ENCODE results near the gene KCNH1.

KCNH1 gene

DNA sequence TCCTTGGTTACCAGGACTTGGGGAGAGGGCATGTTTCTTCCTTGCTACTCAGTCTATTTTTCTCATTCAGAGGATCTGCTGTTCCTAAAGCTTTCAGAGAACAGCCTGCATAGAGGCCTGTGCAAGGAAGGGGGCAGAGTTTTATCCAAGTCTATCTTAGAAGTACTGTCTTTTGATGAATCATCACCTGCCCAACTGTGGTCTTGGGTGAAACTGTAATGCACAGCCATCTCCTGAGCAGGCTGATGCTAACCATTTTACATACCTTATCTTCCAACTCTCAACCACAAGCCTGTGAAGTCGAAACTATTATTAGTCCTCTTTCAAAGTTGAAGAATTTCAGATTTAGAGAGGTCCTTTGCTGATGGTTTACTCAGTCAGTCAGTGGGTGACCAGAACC lies 437.2 kb downstream of the KCNH1 start:
- no peak overlapping the region for H3K4me3 ChIP-seq (ENCODE audit: low read depth, low read length)
- in situ Hi-C loops (cut with HindIII; ENCODE audit: low sequenced_read_pairs), result no loop called here
- TF ChIP-seq, protein P1, sequence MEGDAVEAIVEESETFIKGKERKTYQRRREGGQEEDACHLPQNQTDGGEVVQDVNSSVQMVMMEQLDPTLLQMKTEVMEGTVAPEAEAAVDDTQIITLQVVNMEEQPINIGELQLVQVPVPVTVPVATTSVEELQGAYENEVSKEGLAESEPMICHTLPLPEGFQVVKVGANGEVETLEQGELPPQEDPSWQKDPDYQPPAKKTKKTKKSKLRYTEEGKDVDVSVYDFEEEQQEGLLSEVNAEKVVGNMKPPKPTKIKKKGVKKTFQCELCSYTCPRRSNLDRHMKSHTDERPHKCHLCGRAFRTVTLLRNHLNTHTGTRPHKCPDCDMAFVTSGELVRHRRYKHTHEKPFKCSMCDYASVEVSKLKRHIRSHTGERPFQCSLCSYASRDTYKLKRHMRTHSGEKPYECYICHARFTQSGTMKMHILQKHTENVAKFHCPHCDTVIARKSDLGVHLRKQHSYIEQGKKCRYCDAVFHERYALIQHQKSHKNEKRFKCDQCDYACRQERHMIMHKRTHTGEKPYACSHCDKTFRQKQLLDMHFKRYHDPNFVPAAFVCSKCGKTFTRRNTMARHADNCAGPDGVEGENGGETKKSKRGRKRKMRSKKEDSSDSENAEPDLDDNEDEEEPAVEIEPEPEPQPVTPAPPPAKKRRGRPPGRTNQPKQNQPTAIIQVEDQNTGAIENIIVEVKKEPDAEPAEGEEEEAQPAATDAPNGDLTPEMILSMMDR (IDR thresholded peaks at IDR 0.05; ENCODE audit: low read depth, low read length), result no peak
- DNase-seq (ENCODE audit: low read depth, low spot score), result peak; percentile 23

DNA sequence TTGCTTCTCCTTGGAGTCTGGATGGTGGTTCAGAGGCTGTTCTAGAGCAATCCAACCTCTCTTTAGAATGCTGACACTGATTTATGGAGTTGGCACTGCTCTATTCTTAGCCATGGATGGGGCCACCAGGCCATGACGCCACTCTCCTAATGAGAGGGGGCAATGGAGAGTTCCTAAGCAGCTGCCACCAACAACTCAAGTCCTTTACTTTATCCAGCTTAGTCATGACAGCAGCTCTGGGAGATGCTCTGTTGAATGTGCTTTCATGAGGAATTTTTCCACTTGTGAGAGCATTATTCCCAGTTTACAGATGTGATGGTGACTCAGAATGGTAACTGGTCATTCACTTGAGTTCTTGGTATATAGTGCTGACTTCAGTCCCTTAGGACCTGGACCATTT lies 438.9 kb downstream of the KCNH1 start:
- H3K4me3 ChIP-seq (ENCODE audit: low read depth, low read length), result no peak overlapping the region
- peak; percentile 16 for DNase-seq (ENCODE audit: low read depth, low spot score)
- in situ Hi-C loops (cut with HindIII; ENCODE audit: low sequenced_read_pairs), result no loop called here
- TF ChIP-seq, protein P1 (IDR thresholded peaks at IDR 0.05; ENCODE audit: low read depth, low read length), result no peak

DNA sequence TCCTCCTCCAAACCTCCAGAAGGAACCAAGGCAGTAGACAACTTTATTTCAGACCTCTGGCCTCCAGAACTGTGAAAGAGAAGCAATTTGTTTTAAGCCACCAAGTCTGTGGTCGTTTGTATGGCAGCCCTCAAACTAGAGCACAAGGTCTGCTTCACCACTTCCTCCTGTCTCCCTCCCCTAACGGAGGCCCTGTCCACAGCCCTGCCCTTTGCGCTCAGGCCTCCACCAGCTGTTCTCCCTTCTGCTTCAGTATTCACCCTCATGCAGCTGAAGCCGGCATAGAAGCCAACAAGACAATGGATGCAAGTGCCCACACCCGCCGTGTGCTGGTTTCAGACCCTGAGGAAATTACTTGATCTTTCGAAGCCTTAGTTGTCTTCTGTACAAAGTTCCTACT lies 441.2 kb downstream of the KCNH1 start:
- TF ChIP-seq, protein P1 (IDR thresholded peaks at IDR 0.05; ENCODE audit: low read depth, low read length), result no peak
- no peak for DNase-seq (ENCODE audit: low read depth, low spot score)
- in situ Hi-C loops (cut with HindIII; ENCODE audit: low sequenced_read_pairs), result no loop called here
- H3K4me3 ChIP-seq (ENCODE audit: low read depth, low read length), result no peak overlapping the region

DNA sequence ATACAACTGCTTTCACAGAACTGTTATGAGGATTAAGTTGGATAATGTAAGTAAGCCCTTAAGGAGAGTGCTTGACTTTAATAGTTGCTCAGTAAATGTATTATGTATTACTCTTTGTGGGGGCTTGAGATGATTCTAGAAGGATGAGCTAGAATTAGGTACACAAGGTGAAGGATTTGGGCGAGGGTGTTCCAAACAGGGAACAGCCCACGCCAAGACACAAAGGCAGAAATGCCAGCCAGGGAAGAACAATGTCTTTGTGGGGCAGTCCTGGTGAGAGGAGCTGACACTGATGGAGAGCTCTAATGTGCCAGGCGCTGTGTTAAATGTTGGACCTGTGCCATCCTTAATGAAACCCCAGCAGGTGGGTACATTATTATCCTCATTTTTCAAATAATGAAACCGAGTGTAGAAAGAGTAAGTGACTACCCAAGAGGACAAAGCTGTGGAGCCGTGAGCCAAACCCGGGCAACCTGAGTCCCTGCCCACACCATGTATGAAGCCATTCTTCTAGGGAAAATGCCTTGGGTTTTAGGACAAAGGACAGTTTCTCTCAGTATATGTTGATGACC lies 442.8 kb downstream of the KCNH1 start:
- no peak overlapping the region for H3K4me3 ChIP-seq (ENCODE audit: low read depth, low read length)
- in situ Hi-C loops (cut with HindIII; ENCODE audit: low sequenced_read_pairs), result no loop called here
- DNase-seq (ENCODE audit: low read depth, low spot score), result no peak
- TF ChIP-seq, protein P1 (IDR thresholded peaks at IDR 0.05; ENCODE audit: low read depth, low read length), result no peak

DNA sequence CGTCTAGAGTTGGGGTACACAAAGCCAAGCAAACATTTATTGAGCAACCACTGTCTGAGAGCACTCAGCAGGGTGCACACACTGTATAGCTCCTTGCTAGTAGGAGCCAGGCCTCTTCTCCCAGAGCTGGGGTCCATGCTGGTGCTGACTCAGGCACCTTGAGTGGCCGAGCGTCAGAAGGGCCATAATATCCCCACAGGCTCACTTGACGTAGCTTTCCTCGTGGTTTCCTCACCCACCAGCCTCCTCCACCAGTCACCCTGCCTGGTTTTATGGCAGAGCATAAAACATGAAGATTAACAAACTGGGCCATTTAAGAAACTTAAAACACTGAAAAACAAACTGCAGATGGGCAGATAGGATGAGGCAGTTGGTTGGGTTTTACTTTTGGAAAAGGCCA lies 443.7 kb downstream of the KCNH1 start:
- in situ Hi-C loops (cut with HindIII; ENCODE audit: low sequenced_read_pairs), result no loop called here
- no peak overlapping the region for H3K4me3 ChIP-seq (ENCODE audit: low read depth, low read length)
- TF ChIP-seq, protein P1 (IDR thresholded peaks at IDR 0.05; ENCODE audit: low read depth, low read length), result no peak
- DNase-seq (ENCODE audit: low read depth, low spot score), result no peak

DNA sequence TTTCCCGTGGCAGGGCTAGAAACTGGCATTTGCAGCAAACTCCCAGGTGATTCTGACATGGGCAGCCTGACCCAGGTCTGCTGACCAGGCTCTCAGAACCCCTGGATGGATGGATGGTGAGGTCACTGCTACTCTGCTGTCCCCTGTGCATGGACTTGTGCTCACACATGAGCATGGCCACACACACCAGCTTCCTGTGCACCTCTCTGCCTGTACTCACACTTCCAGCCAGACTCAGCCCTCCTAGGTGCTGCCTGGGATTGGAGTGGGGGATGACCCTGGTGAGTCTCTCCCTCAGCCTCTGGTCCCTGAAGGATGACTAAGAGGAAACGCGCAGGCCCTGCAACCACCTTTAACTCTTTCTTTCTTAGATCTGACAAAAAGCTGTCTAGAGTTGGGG lies 444.1 kb downstream of the KCNH1 start:
- TF ChIP-seq, protein P1 (IDR thresholded peaks at IDR 0.05; ENCODE audit: low read depth, low read length), result no peak

More for the DNA sequence above, 444.1 kb downstream of the KCNH1 start:
- in situ Hi-C loops (cut with HindIII; ENCODE audit: low sequenced_read_pairs), result no loop called here
- no peak overlapping the region for H3K4me3 ChIP-seq (ENCODE audit: low read depth, low read length)
- no peak for DNase-seq (ENCODE audit: low read depth, low spot score)
